ENCODE results near the gene TNK2.

The TNK2 gene

DNA sequence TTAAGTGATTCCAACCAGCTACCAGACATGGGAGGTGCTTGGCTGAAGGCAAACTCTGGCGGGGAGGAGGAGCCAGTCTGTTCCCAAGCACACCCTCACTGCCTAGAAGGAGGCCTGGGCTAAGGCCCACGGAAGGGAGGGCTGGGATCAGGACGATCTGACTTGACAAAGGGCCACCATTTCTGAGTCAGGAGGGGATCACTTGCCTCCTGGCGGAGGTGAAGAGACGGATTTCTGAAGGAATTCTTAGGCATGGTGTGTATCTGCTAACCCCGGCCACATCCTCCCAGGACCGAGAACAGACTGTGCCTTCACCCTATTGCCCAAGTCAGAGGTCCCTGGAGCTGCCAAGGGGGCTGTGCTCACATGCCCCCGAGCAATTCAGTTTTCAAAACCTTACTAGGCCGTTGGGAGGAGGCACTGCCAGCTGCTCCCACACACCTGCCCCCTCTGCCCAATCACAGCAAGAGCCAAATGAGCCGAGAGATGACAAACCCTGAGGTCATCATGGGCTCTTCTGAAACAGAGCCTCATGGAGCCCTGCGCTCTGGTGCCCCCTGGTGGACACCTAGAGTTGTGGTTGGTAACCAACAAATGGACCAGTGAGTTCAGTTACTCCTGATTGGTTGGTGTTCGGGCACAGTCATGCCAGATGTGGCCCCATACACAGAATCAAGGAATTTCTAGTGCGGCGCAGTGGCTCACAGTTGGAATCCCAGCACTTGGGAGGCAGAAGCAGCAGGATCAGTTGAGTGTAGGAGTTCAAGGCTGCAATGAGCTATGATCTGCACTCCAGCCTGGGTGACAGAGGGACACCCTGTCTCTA lies 6.5 kb upstream of the TNK2 start:
- no peak for TF ChIP-seq SIN3A (IDR thresholded peaks at IDR 0.05; ENCODE audit: borderline replicate concordance, insufficient read depth, low read length)

- TF ChIP-seq POLR2AphosphoS5 (IDR thresholded peaks at IDR 0.05; ENCODE audit: low read depth, low read length) (no peak), FOXP2 (optimal IDR thresholded peaks at IDR 0.05; ENCODE audit: borderline replicate concordance, extremely low read depth, extremely low read length, insufficient read depth) (no peak), TAF1 (IDR thresholded peaks at IDR 0.05; ENCODE audit: borderline replicate concordance, insufficient read depth, low read length) (no peak), SIN3A (IDR thresholded peaks at IDR 0.05; ENCODE audit: borderline replicate concordance, insufficient read depth, low read length) (no peak)
- TF ChIP-seq, protein P1, sequence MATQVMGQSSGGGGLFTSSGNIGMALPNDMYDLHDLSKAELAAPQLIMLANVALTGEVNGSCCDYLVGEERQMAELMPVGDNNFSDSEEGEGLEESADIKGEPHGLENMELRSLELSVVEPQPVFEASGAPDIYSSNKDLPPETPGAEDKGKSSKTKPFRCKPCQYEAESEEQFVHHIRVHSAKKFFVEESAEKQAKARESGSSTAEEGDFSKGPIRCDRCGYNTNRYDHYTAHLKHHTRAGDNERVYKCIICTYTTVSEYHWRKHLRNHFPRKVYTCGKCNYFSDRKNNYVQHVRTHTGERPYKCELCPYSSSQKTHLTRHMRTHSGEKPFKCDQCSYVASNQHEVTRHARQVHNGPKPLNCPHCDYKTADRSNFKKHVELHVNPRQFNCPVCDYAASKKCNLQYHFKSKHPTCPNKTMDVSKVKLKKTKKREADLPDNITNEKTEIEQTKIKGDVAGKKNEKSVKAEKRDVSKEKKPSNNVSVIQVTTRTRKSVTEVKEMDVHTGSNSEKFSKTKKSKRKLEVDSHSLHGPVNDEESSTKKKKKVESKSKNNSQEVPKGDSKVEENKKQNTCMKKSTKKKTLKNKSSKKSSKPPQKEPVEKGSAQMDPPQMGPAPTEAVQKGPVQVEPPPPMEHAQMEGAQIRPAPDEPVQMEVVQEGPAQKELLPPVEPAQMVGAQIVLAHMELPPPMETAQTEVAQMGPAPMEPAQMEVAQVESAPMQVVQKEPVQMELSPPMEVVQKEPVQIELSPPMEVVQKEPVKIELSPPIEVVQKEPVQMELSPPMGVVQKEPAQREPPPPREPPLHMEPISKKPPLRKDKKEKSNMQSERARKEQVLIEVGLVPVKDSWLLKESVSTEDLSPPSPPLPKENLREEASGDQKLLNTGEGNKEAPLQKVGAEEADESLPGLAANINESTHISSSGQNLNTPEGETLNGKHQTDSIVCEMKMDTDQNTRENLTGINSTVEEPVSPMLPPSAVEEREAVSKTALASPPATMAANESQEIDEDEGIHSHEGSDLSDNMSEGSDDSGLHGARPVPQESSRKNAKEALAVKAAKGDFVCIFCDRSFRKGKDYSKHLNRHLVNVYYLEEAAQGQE (IDR thresholded peaks at IDR 0.05; ENCODE audit: insufficient read depth in 1 of 2, low read depth in 2 of 2, low read length in 2 of 2) = no peak
Measured at GRCh38 chr3:195913382-195913781, 5.0 kb upstream of the TNK2 start.

- TF ChIP-seq TAF1 (IDR thresholded peaks at IDR 0.05; ENCODE audit: borderline replicate concordance, insufficient read depth, low read length) = no peak
Measured at GRCh38 chr3:195911946-195912270, 3.6 kb upstream of the TNK2 start.

- no peak for TF ChIP-seq SIN3A (IDR thresholded peaks at IDR 0.05; ENCODE audit: borderline replicate concordance, insufficient read depth, low read length)
- no peak for TF ChIP-seq POLR2AphosphoS5 (IDR thresholded peaks at IDR 0.05; ENCODE audit: low read depth, low read length)
- no peak for TF ChIP-seq TAF1 (IDR thresholded peaks at IDR 0.05; ENCODE audit: borderline replicate concordance, insufficient read depth, low read length)
- TF ChIP-seq, protein P1 (IDR thresholded peaks at IDR 0.05; ENCODE audit: insufficient read depth in 1 of 2, low read depth in 2 of 2, low read length in 2 of 2) = no peak
- TF ChIP-seq FOXP2 (optimal IDR thresholded peaks at IDR 0.05; ENCODE audit: borderline replicate concordance, extremely low read depth, extremely low read length, insufficient read depth) = no peak
Measured at GRCh38 chr3:195911041-195911945, 2.9 kb upstream of the TNK2 start.

DNA sequence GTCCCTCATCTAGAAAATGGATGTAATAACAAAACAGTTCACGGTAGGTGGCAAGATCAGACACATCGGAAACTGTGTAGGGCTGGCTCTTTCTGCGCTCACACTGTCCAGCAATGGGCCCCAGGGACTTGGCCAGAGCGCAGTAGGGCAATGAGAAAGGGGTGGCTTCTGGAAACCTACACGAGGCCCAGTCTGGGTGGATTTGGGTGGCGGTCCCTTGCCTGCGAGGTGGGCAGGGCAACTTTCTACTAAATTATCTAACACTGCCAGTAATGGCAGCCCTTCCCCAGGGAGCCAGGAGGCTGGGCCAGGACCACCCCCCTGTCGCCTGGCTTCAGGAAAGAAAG lies 2.1 kb upstream of the TNK2 start:
- TF ChIP-seq SIN3A (IDR thresholded peaks at IDR 0.05; ENCODE audit: borderline replicate concordance, insufficient read depth, low read length) = no peak
- TF ChIP-seq POLR2AphosphoS5 (IDR thresholded peaks at IDR 0.05; ENCODE audit: low read depth, low read length) = no peak
- TF ChIP-seq, protein P1 (IDR thresholded peaks at IDR 0.05; ENCODE audit: insufficient read depth in 1 of 2, low read depth in 2 of 2, low read length in 2 of 2) = no peak
- TF ChIP-seq FOXP2 (optimal IDR thresholded peaks at IDR 0.05; ENCODE audit: borderline replicate concordance, extremely low read depth, extremely low read length, insufficient read depth) = no peak
- TF ChIP-seq TAF1 (IDR thresholded peaks at IDR 0.05; ENCODE audit: borderline replicate concordance, insufficient read depth, low read length) = no peak

Data from PFSK-1 (cell line).